Neural progenitor cell (in vitro differentiated cells): ENCODE results near the gene CCDC71.

Source experiments
- CTCF ChIP-seq: fragments of 200-600 bp; sonication (generic); IDR thresholded peaks from 2 replicates; pipeline ENCODE4 v1.5.1; 2017; ENCODE audit warnings: antibody characterized with exemption, mild to moderate bottlenecking
- EZH2 ChIP-seq: fragments of 200-600 bp; sonication (generic); IDR thresholded peaks from 2 replicates; pipeline ENCODE4 v1.6.1; 2017; ENCODE audit warnings: antibody characterized with exemption, mild to moderate bottlenecking, moderate library complexity
- EZH2phosphoT487 ChIP-seq: fragments of 200-600 bp; sonication (generic); IDR thresholded peaks from 2 replicates; pipeline ENCODE4 v1.6.1; 2017; ENCODE audit warnings: antibody characterized with exemption

- TF ChIP-seq CTCF (no peak), EZH2 (no peak), EZH2phosphoT487 (no peak)
Observed at GRCh38 chr3:49161197-49161596, 4.9 kb downstream of the CCDC71 start.
